Frontal cortex (tissue), 4 donors: Measurements from ENCODE around the gene ABCA4. TPM values are rescaled to one million over a fixed set of nuclear protein-coding genes. Genes with fewer than 3 reads are reported as not detected.
"Not testable (repeated sequence)": the region's sequence is repeated elsewhere in the genome, so short reads cannot be mapped to it uniquely, and the experiment has no call there.

ENCODE experiments used
- DNase-seq, 2 donors: peaks; one replicate each; pipeline ENCODE4 v3.0.0; 2012; ENCODE audit warnings: low spot score in 2 of 2
- FAIRE-seq: peaks from 2 replicates; lab custom pipeline; 2012; peaks lifted over from hg19 to GRCh38; lab: Jason Lieb, UNC
- total RNA-seq: library from RNA; depleted of rRNA; stranded (reverse); fragments of >200 nt; gene quantifications from one replicate; pipeline ENCODE4 v1.2.3, GENCODE V29; 2014
- donor health status: control.
- donor health status: control.
- donor health status: control.

Gene ABCA4
- total RNA-seq, 1 donor from 2014 or later: 0.82 TPM

- DNase-seq (no peak), FAIRE-seq (no peak)
These were observed 128.0 kb downstream of the ABCA4 start for GRCh38 chr1:93992954-93993353.

- no peak for DNase-seq
- no peak for FAIRE-seq
These were observed 128.8 kb downstream of the ABCA4 start for GRCh38 chr1:93992190-93992589.

- FAIRE-seq: no peak
- no peak for DNase-seq
These were observed 129.7 kb downstream of the ABCA4 start for GRCh38 chr1:93991271-93991670.

GRCh38 chr1:93990477-93990876 is 130.5 kb downstream of the ABCA4 start:
- FAIRE-seq, DNase-seq: not testable (repeated sequence)

GRCh38 chr1:93990010-93990409 is 130.9 kb downstream of the ABCA4 start:
- DNase-seq (no peak), FAIRE-seq (no peak)

GRCh38 chr1:93989601-93990000 is 131.3 kb downstream of the ABCA4 start:
- DNase-seq: no peak
- no peak for FAIRE-seq

- FAIRE-seq (no peak), DNase-seq (no peak)
These were observed 132.2 kb downstream of the ABCA4 start for GRCh38 chr1:93988634-93989350.

GRCh38 chr1:93981274-93981667 is 139.7 kb downstream of the ABCA4 start:
- DNase-seq: no peak
- no peak for FAIRE-seq

GRCh38 chr1:93980320-93981273 is 140.4 kb downstream of the ABCA4 start:
- no peak for FAIRE-seq
- no peak for DNase-seq

- FAIRE-seq: no peak
- DNase-seq: peak in 1 of 2 donors; percentile 14
These were observed 141.1 kb downstream of the ABCA4 start for GRCh38 chr1:93979718-93980319.

- no peak for DNase-seq
- FAIRE-seq: no peak
These were observed 141.8 kb downstream of the ABCA4 start for GRCh38 chr1:93979040-93979717.

- no peak for FAIRE-seq
- no peak for DNase-seq
These were observed 143.4 kb downstream of the ABCA4 start for GRCh38 chr1:93977598-93977945.

- FAIRE-seq: no peak
- DNase-seq: no peak
These were observed 144.0 kb downstream of the ABCA4 start for GRCh38 chr1:93976711-93977597.

- no peak for FAIRE-seq
These were observed 144.7 kb downstream of the ABCA4 start for GRCh38 chr1:93976291-93976690.

GRCh38 chr1:93972341-93972740 is 148.6 kb downstream of the ABCA4 start:
- FAIRE-seq: no peak
- no peak for DNase-seq

More at GRCh38 chr1:93976291-93976690, 144.7 kb downstream of the ABCA4 start:
- DNase-seq: no peak

- no peak for FAIRE-seq
- no peak for DNase-seq
These were observed 151.1 kb downstream of the ABCA4 start for GRCh38 chr1:93969887-93970286.

- DNase-seq (no peak), FAIRE-seq (no peak)
These were observed 151.6 kb downstream of the ABCA4 start for GRCh38 chr1:93969371-93969770.

- FAIRE-seq: no peak
- DNase-seq: no peak
These were observed 153.6 kb downstream of the ABCA4 start for GRCh38 chr1:93967306-93967705.

GRCh38 chr1:93965888-93966287 is 155.1 kb downstream of the ABCA4 start:
- FAIRE-seq (no peak), DNase-seq (no peak)
